Kidney (tissue), 14 donors: ENCODE results near the gene NDST1. TPM values are rescaled to one million over a fixed set of nuclear protein-coding genes. Genes with fewer than 3 reads are reported as not detected.

ENCODE experiments used
- DNase-seq, 5 donors: peaks; one replicate each; pipeline ENCODE4 v3.0.0-alpha.2; 2013 to 2020
- FAIRE-seq: peaks from 2 replicates; lab custom pipeline; 2012; peaks lifted over from hg19 to GRCh38; lab: Jason Lieb, UNC
- H3K27ac ChIP-seq, 2 donors: one replicate each; pipeline ENCODE4 v1.7.0; 2013; ENCODE audit warnings: low read depth in 2 of 2, low read length in 2 of 2, inconsistent platforms in 1 of 2
- H3K27me3 ChIP-seq: one replicate; pipeline ENCODE4 v1.7.1; 2013; ENCODE audit warnings: low read length, inconsistent platforms; ENCODE audit not compliant: control insufficient read depth, insufficient read depth
- H3K36me3 ChIP-seq, 3 donors: one replicate each; pipeline versions ENCODE4 v1.7.0 to v1.7.1; 2013; ENCODE audit warnings: low read length in 3 of 3, control low read depth in 1 of 3, inconsistent platforms in 1 of 3; ENCODE audit not compliant: insufficient read depth in 3 of 3, control insufficient read depth in 2 of 3
- H3K4me1 ChIP-seq, 3 donors: one replicate each; pipeline versions ENCODE4 v1.7.0 to v1.7.1; 2013; ENCODE audit warnings: low read length in 3 of 3, inconsistent platforms in 1 of 3, low read depth in 1 of 3; ENCODE audit not compliant: control insufficient read depth in 2 of 3, insufficient read depth in 2 of 3
- H3K4me3 ChIP-seq, 3 donors: one replicate each; pipeline versions ENCODE4 v1.7.0 to v1.8.1; 2013; ENCODE audit warnings: low read length in 3 of 3, control low read depth in 1 of 3, inconsistent platforms in 1 of 3
- H3K9ac ChIP-seq, 3 donors: one replicate each; pipeline versions ENCODE4 v1.7.0 to v1.7.1; 2013; ENCODE audit warnings: low read length in 3 of 3, control low read depth in 1 of 3, inconsistent platforms in 1 of 3
- H3K9me3 ChIP-seq, 3 donors: one replicate each; pipeline versions ENCODE4 v1.7.0 to v1.7.1; 2013; ENCODE audit warnings: low read length in 3 of 3, control low read depth in 1 of 3, inconsistent platforms in 1 of 3; ENCODE audit not compliant: control insufficient read depth in 2 of 3, insufficient read depth in 1 of 3
- CTCF ChIP-seq: IDR thresholded peaks from 3 replicates; pipeline ENCODE4 v1.5.1; 2012; ENCODE audit warnings: mild to moderate bottlenecking, moderate library complexity, borderline replicate concordance; ENCODE audit not compliant: insufficient read depth; ENCODE audit errors: extremely low read depth
- intact Hi-C: fragments of 100-400 bp; cut with DNase I; formaldehyde crosslinking; loops from one replicate; pipeline ENCODE4 v1.11.1; 2022
- polyA plus RNA-seq: library from polyadenylated mRNA; stranded (reverse); fragments of 350-450 nt; fragmentation: Illumina TruSeq; extraction: RNeasy Lipid Tissue Mini Kit (QIAGEN cat#74804); gene quantifications from one replicate; pipeline ENCODE4 v1.2.3, GENCODE V29; 2014; ENCODE audit warnings: low read depth, low replicate concordance; ENCODE audit not compliant: insufficient read depth
- total RNA-seq: library from RNA; stranded (reverse); fragmentation: NEBNext Ultra II Directional; extraction: Animal tissue kit (Norgen Biotek cat#: 25700); gene quantifications from one replicate; pipeline ENCODE4 v1.2.1, GENCODE V29; 2021
- donor health status: control.
- donor health status: control.
- donor health status: control.
- donor health status: control.
- donor health status: control.
- donor health status: DM: yes; HTN: yes; CAD: no.
- donor health status: Normal renal cell carcinoma (clear cell type).

NDST1 gene
- total and polyA plus RNA-seq, 2 donors from 2014 or later = 11.7 to 60.7 TPM

GRCh38 chr5:150583541-150584225, 75.8 kb downstream of the NDST1 start:
- H3K36me3 ChIP-seq = no peaks in the 10 kb centered on the region
- peaks cover 6 to 24% (median 7%) of the 10 kb centered on the region in 3 donors for H3K4me1 ChIP-seq
- intact Hi-C loops = loop anchor here (10.0 kb wide), 1 partner anchor 71 kb away; no protein-coding TSS in a partner anchor
- no peak for TF ChIP-seq CTCF
- DNase-seq = no peak
- no peaks in the 10 kb centered on the region for H3K9me3 ChIP-seq
- no peak overlapping the region for H3K27ac ChIP-seq
- no peak for FAIRE-seq
- H3K27me3 ChIP-seq = no peaks in the 10 kb centered on the region
- no peak overlapping the region for H3K9ac ChIP-seq
- H3K4me3 ChIP-seq = no peak overlapping the region

GRCh38 chr5:150584556-150585335, 76.8 kb downstream of the NDST1 start:
- no peaks in the 10 kb centered on the region for H3K27me3 ChIP-seq
- H3K27ac ChIP-seq = no peak overlapping the region
- H3K9me3 ChIP-seq = no peaks in the 10 kb centered on the region
- H3K36me3 ChIP-seq = no peaks in the 10 kb centered on the region
- H3K4me1 ChIP-seq = peaks cover 6 to 18% (median 10%) of the 10 kb centered on the region in 3 donors
- no peak for TF ChIP-seq CTCF
- no peak overlapping the region for H3K4me3 ChIP-seq
- intact Hi-C loops = loop anchor here (10.0 kb wide), 1 partner anchor 70 kb away; no protein-coding TSS in a partner anchor
- no peak for DNase-seq
- FAIRE-seq = no peak
- no peak overlapping the region for H3K9ac ChIP-seq

GRCh38 chr5:150585781-150586341, 77.9 kb downstream of the NDST1 start:
- Histone ChIP-seq H3K36me3 (no peaks in the 10 kb centered on the region), H3K27me3 (no peaks in the 10 kb centered on the region), H3K9ac (no peak overlapping the region), H3K9me3 (no peaks in the 10 kb centered on the region), H3K4me1 (peaks cover 6 to 21% (median 18%) of the 10 kb centered on the region in 3 donors), H3K4me3 (peak overlapping the region in 2 of 3 donors; percentile 25 to 46), H3K27ac (peak overlapping the region in 1 of 2 donors; percentile 34)
- TF ChIP-seq CTCF = no peak
- DNase-seq = peak in 1 of 5 donors; percentile 33
- intact Hi-C loops = loop anchor here (10.0 kb wide), 1 partner anchor 69 kb away; no protein-coding TSS in a partner anchor
- no peak for FAIRE-seq
